Activated T-cell treated with anti-CD3 and anti-CD28 coated beads for 1 hour (primary cell): ENCODE measurements around the gene FAM118A.
"Not testable (repeated sequence)": the region's sequence is repeated elsewhere in the genome, so short reads cannot be mapped to it uniquely, and the experiment has no call there.

Experiments
- DNase-seq: peaks from one replicate; pipeline ENCODE4 v3.0.0-alpha.2; 2020; ENCODE audit warnings: low read depth

FAM118A gene

DNA sequence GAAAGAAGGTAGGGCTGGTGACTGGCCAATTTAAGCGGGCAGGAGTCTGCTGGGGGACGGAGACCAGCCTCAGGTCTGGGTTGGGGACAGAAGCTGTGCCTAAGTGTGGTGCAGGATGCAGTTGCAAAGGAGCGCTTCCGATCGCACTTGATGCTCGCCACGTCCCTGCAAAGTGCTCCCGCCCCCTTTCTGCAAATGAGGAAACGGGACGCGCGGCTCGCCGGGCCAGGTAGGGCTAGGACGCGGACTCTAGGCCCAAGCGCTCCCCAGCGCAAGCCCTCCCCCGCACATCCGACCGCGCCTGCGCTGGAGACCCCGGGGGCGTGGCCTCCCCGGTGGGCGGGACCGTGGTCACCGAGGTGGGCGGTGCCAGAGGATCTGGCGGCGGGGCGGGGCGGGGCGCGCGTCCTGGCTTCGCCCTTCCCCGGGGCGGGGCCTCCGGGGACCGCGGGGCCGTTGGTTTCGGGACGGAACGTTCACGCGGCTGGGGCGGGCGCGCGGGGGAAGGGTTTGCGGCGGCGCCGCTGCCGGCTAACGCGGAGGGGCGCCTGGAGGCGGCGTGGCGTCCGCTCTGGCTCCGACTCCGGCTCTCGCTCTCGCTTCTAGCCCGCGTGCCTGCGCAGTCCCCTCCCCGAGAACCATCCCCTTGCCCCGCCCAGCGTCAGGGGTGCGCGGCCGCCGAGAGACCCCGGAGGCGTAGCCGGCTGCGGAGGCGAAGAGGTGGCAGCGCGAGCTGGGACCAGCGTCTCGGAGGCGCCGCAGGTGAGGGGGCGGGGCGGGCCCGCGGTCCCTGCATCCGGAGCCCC lies at the start of gene FAM118A:
FAM118A (plus strand) TSS at position 513 of the 806 bp plus-strand sequence. CDS start 12,446 bp downstream, outside the sequence.
- peak; percentile 97 for DNase-seq

DNA sequence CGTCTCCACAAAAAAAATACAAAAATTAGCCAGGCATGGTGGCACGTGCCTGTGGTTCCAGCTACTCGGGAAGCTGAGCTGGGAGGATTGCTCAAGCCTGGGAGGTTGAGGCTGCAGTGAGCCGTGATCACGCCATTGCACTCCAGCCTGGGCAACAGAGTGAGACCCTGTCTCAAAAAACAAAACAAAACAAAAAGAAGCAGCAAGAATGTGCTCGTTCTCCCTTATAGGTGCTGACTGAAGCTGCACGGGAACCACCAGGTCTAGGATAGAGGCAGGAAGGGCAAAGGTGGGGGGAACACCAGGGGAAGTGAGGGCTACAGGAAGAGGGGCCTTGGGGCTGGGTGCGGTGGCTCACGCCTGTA lies 49.4 kb upstream of the FAM118A start:
- not testable (repeated sequence) for DNase-seq

DNA sequence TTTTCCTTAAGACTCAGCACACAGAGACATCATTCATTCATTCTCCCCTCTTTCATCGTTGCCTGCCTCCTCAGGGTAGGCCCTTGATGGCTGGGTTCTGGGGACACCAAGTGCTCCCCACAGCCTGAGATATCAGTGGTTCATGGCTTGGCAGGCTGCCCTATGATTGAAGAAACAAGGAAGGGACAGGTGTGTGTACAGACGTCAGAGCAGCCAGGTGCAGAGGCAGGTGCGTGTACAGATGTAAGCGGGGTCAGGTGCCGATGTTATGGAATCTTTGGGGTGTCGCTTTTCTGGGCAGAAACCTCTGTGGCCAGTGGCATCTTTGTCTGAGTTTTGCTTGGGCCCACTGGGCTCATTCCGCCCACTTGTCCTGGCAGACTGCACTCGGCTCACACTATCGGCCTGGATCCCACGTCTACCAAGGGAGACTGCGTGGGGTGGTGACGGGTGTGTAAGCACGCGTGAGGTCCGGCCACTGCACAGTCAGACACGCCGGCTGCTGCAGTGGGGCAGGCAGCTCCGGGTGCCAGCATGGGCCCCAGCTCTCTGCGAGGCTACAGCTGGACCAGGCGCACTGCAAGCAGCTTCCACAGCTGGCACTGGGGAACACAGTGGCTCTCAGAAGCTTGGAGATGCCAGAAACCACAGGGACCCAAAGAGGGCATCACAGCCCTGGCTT lies 48.2 kb upstream of the FAM118A start:
- no peak for DNase-seq

DNA sequence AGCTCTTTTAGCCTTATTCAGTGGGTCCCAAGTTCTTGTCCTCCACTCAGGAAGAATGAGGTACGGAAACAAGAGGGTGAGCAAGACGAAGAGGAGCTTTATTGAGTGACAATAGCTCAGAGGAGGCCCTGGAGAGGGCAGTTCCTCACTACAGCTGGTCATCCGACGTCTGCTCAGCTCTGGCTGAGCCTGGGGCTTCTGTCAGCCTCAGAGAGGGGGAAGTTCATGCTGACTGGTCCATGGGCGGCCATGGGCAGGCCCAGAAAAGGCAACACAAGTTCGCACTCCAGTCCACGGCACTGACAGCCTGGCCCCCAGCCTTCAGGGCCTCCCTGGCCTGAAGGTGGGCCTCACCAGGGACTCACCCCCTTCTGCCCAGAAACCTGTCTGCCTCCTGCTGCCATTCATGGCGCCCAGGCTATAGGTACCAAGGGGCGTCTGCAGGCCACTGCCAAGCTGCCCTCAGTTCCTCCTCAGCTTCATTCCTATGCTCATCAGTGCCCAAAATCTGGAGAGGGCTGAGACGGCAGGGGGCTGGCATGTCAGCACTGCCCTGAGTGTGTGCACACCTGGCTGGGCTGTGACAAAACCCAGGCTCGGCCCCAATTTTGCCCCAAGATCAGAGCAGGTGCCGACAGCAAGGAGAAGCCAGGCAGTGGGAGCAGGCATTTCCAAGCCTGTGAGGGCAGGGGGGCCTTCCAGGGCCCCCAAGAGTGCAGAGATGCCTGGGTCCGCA lies 47.4 kb upstream of the FAM118A start:
- no peak for DNase-seq

DNA sequence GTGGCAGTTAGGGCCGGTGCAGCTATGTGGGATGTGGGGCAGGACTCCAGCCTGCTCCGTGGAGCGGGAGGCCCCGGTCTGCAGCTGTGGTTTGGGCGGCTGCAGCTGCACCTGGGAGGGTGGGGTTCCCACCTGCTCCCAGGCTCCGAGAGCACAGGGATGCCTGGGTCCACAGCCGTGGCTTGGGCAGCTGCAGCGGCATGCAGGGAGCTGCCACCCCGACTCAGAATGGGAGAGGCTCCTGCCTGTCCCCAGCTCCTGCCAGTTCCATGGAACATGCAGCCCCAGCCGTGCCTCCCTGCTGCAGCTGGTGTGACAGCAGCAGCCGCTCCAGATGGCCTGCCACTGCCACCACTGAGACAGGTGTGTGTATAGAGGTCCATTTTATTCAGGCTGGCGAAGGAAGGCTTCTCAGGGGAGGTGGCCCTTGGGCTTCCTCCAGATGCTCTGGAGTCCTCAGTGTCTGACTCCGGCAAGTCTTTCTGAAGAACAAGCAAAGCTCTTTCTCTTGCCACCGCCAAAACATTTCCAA lies 46.7 kb upstream of the FAM118A start:
- DNase-seq: no peak

DNA sequence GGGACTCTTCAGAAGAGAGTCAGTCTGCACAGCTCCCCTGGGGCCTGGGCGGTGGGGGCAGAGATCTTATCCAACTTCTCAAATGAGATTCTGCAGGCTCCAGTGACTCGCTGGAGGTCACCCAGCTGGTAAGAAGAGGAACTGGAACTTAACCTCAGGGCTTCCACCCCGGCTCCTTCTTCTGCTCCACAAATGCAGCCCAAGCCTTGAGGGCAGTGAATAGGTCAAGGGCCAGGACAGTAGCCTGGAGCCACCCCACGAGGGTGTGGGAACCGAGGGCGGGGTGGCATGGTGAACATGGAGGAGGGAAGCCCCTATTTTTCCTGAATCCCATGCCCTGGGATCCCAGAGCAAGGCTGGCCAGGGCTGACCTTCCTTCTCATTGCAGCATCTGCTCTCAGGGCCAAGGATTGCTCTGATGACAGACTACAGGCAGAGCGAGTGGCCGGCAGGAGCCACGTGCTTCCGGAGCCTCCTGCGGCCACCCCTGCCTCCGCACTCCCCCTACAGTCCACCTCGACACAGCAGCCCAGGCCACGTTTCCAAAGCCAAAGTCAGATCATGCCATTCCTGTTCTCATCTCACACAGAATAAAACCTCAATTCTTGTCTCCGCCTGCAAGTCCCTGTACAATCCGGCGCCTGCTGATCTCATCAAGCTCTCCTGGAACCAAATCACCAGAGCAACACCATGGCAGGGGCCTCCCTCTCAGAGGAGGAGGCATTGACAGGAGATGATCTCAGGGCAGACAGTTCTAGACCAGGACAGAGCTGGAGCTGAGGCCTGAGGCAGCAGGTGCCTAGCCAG lies 46.1 kb upstream of the FAM118A start:
- DNase-seq: no peak

DNA sequence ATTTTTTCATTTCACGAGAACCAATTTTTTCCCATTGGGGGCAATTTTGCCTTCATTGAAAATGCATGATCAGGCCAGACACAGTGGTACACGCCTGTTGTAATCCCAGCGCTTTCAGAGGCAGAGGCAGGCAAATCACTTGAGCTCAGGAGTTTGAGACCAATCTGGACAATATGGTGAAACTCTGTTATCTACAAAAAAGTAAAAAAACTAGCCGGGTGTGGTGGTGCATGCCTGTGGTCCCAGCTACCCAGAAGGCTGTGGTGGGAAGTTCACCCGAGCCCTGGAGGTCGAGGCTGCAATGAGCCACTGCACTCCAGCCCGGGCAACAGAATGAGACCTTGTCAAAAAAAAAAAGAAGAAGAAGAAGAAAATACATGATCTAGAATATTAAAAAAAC lies 44.2 kb upstream of the FAM118A start:
- DNase-seq: no peak

DNA sequence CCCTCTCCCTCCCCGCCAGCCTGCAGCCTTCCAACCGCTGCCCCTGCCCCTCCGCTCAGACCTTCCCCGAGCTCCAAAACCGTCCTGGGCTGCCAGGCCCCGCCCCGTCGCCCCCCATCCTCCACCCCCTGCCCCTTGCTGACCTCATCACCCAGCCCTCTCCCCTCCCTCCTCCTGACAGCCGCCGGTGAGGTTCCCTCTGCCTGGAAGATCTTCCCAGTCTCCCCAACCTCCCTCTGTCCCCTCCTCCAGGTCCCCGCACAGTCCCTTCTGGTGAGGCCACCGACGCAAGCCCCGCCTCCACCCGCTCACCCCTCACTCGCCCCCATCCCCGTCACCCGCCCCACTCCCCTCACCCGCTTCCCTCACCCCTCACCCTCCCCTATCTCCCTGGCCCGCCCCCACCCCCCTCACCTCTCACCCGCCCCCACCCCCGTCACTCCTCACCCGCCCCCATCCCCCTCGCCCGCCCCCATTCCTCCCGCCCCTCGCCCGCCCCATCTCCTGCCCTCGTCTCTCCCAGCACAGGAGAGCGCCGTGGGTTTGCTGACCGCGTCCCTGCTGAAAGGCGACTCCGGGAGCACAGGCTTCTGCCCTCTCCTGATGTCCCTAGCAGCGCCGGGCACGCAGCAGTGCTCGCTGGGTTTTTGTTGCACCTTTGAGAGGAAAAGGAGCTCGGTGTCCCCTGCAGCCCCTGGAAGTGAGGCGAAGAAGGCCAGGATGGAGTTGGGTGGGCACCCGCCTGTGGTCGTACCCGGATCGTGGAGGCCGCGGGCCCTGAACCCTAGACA lies 41.4 kb upstream of the FAM118A start:
- no peak for DNase-seq

DNA sequence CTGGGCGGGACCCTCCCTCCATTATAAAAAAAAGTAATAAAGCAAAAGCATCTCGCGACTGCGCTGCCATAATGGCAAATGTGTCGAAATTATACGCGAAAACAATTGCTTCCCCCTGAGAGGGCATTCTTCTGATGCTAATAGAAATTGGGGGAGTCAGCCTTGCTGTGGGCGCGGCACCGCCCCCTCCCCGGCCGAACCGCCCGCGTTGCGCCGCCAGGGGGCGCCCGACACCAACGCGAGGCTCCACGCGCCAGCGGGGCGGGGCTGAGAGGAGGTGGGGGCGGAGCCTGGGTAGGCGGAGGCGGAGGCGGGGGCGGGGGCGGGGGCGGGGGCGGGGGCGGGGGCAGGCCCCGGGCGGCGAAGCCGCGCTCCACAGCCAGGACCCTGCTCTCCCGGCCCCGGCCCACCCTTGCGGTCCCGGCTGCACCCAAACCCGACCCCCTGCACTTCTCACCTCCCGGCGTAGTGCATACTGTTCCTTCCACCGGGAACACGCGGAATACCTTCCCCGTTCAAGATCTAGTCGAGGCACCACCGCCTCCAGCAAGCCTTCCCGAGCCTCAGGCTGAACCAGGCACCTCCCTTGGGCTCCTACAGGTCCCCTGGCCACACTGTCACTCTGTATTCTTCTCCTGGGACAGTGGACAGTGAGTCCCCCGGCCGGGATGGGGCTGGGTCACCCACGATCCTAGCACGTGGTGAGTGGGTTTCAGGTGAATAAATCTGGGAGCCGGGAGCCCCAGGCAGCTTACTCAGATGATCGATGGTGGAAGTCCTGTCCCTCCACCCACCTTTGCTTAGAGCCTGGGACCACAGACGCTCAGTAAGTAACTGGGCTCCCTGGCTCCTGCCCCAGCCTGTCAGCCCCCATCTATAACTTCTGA lies 40.5 kb upstream of the FAM118A start:
- peak; percentile 93 for DNase-seq

DNA sequence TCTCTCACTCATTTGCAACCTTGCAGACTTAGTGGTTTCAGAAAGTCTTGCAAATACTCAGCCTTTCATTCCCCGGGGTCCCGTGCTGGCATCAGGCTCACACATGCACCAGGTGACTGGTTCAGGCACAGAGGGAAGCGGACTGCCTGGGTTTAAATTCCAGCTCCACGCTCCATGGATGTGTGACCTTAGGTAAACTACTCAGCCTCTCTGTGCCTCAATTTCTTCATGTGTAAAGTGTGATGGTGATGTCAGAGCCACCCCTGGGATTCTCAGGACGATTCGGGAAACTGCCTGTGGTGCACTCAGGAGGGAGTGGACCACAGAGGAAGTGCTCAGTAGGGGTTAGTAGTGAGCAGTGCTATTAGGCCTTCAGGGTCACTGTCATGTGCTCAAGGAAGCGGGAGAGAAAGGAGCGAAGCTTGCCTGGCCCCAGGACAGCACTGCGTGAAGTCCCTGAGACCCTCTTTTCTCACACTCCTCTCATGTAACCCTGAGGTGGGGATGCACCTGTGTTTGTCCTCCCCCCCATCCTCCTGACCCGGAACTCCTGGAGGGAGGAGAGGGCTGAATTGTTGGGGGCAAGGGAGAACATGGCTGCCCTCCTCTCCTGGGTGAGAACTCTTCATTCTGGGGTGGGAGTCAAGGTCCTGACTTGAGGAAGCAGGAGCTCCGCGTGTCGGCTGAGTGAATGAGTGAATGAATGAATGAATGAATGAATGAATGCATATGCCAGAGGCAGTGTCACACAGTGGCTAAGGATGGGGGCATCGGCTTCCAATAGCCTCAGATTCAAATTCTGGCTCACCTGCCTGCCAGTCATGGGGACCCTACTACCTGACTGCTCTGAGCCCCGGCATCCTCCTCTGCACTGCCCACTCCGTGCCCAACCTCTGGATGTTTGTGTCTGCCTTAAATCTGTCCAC lies 39.4 kb upstream of the FAM118A start:
- no peak for DNase-seq

DNA sequence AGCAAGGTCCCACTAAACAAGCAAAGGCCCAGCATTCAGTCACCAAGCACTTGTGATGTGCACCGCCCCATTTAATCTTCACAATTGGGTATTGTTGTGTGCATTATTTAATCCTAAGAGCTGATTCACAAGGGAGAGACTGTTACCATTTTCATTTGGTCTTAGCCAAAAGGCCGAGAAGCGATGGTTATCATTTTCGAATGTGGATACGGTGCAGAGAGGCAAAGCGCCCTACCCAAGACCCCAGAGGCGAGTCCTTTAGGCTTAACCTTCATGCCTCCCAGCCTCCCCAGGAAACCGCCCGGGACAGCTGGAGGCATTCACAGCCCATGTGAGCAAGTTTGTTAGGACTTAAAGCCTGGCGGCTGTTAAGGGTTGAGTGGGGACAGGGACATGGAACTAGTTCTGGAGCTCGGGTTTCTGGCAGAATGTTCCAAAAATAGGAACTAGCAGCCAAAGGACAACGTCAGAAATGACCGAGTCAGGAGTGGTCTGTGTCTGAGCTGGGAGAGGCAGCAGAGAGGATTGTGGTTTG lies 38.0 kb upstream of the FAM118A start:
- no peak for DNase-seq

DNA sequence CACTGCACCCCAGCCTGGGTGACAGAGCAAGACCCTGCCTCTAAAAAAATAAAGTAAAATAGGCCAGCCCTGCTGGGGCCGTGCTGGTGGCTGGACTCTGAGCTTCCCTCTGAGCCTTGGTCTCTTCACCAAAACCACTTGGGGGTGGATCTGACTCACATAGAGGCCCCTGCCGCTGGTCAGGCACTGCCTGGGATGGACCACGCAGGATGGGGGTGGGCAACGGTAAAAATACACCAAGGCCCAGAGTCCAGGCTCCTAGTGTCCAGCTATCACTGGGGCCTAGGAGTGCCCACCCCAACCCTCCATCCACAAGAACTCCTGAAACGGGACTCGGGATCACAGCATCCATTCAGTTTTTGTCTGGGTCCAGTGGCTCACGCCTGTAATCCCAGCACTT lies 37.2 kb upstream of the FAM118A start:
- no peak for DNase-seq

DNA sequence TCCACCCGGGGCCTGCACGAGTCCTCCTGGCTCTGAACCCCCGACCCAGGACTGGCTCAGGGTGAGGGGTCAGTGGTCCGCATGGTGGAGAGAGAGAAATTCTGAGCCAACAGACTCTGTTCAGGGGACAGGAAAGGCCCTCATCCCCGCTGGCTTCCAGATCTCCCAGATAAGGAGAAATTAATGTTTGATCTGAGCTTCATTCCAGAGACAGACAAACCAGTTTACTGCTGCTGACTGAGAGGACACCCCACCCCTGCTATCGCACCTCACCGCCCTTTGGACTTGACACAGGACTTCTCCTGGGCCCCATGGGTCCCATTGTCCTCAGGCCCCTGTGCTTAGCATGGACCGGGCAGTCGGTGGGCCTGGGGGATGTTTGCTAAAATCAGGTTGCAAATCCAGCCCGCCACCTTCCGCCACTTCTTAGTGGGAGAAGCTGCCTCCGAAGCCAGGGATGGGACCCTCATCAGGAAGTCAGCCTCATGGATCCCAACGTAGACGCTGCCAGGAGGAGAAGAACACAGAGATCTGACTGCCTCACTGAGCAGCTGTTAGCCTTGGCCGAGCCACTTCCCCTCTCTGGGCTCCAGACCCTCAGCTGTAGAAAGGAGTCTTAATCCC lies 36.2 kb upstream of the FAM118A start:
- DNase-seq: no peak

DNA sequence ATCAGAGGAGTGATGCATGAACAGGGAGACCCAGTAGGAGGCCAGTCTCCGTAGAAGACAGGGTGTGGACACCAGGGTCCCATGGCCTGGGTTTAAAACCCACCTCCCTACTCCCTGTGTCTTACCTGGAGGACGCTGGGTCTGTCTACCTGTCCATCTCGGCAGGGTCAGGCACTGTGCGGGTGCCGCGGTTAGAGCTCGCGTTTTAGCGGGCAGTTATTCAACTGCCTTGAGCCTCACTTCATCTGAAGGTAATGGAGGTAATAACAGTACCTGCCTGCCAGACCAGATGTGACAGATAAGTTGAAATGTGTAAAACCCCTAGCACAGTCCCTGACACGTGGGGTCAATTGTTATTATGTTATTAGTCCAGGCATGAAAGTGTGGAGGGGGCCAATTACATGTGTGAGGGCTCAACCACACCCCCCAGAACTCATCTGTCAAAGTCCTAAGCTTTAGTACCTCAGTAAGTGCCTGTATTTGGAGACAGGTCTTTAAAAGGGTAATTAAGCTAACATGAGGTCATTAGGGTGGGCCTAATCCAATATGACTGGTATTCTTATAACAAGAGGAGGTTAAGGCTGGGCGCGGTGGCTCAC lies 33.1 kb upstream of the FAM118A start:
- no peak for DNase-seq

DNA sequence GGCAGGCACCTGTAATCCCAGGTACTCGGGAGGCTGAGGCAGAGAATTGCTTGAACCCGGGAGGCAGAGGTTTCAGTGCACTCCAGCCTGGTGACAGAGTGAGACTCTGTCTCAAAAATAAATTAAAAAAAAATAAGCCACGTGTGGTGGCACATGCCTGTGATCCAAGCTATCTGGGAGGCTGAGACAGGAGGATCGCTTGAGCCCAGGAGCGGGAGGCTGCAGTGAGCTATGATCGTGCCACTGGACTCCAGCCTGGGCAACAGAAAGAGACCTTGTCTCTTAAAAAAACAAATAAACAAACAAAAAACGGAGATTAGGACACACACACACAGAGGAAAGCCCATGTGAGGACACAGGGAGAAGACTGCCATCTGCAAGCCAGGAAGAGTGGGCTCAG lies 32.0 kb upstream of the FAM118A start:
- not testable (repeated sequence) for DNase-seq

DNA sequence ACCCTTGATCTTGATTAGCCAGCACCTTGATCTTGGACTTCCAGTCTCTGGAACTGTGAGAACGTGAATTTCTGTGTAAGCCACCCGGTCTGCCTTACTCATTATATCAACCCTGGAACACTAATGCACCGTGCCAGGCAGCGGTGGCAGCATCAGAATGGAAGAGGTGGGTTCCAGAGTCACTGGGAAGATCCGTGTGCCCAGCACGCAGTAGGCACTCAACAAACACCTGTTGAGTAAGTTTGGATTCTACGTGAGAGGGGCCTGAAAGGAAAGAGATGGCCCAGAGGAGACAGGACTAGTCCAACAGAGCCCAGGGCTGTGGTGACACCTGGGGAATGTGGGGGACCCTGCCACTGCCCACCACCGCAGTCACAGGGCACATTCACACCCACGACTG lies 31.6 kb upstream of the FAM118A start:
- DNase-seq: no peak

DNA sequence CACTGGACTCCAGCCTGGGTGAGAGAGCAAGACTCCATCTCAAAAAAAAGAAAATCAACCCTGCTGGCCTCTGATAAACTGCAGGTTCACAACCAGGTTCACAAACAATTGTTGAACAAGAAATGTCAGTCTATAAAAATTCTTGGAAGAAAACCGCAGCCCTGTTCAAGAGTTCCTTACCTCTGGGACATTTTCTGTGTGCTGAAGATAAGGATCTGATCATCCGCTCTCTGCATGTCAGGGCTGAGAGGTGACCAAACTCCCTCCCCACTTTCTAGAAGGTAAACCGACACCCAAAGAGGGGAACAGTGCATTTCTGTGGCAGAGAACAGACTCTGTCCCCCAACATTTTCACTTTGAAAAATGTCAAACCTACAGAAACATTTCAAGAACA lies 29.1 kb upstream of the FAM118A start:
- no peak for DNase-seq

DNA sequence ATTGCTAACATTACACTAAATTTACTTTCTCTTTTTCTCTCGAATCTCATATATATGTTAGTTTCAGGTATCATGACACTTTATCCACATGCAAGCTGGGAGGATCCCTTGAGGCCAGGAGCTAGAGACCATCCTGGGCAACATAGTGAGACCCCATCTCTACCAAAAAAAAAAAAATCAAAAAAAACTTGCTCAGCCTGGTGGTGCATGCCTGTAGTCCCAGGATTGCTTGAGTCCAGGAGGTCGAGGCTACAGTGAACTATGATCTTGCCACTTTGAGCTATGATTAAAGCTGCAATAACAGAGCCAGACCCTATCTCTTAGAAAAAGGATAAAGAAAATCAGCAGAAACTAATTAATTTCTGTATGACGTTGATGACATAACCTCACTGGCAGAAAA lies 28.7 kb upstream of the FAM118A start:
- DNase-seq: no peak
